Endothelial cell (in vitro differentiated cells): ENCODE results near the gene CELA1. TPM values are rescaled to one million over a fixed set of nuclear protein-coding genes. Genes with fewer than 3 reads are reported as not detected.

ENCODE experiments used
- DNase-seq: peaks from one replicate; pipeline ENCODE4 v3.0.0; 2021; ENCODE audit warnings: low spot score
- H3K27ac Mint-ChIP-seq: one replicate; pipeline ENCODE4 v1.8.0; 2021; ENCODE audit warnings: mixed read lengths, inconsistent platforms; ENCODE audit not compliant: unreplicated experiment
- H3K27me3 Mint-ChIP-seq: one replicate; pipeline ENCODE4 v1.8.0; 2021; ENCODE audit warnings: mild to moderate bottlenecking, moderate library complexity, mixed read lengths, inconsistent platforms; ENCODE audit not compliant: unreplicated experiment
- H3K36me3 Mint-ChIP-seq: one replicate; pipeline ENCODE4 v1.8.0; 2021; ENCODE audit warnings: mild to moderate bottlenecking, low read depth, mixed read lengths, inconsistent platforms; ENCODE audit not compliant: unreplicated experiment
- H3K4me1 Mint-ChIP-seq: one replicate; pipeline ENCODE4 v1.8.0; 2021; ENCODE audit warnings: mild to moderate bottlenecking, mixed read lengths, inconsistent platforms; ENCODE audit not compliant: unreplicated experiment
- H3K4me3 Mint-ChIP-seq: one replicate; pipeline ENCODE4 v1.8.0; 2021; ENCODE audit warnings: mild to moderate bottlenecking, mixed read lengths, inconsistent platforms; ENCODE audit not compliant: unreplicated experiment
- H3K9me3 Mint-ChIP-seq: one replicate; pipeline ENCODE4 v1.8.0; 2021; ENCODE audit warnings: mixed read lengths, inconsistent platforms; ENCODE audit not compliant: unreplicated experiment
- CTCF ChIP-seq: fragments of 200-600 bp; sonication (generic); IDR thresholded peaks from one replicate; pipeline ENCODE4 v1.5.0; 2021; ENCODE audit warnings: antibody characterized with exemption; ENCODE audit not compliant: unreplicated experiment
- long read RNA-seq: library from polyadenylated mRNA; unstranded; transcript quantifications from one replicate; pipeline ENCODE4 v2.0.0, GENCODE V29; 2020; ENCODE audit not compliant: unreplicated experiment
- total RNA-seq: library from RNA; stranded (reverse); fragmentation: NEBNext Ultra II Directional; extraction: Animal tissue kit (Norgen Biotek cat#: 25700); gene quantifications from one replicate; pipeline ENCODE4 v1.2.1, GENCODE V29; 2021; ENCODE audit not compliant: unreplicated experiment

The CELA1 gene
- not detected for total RNA-seq
- long read RNA-seq, result 0 reads

- DNase-seq, result no peak
- peaks cover 3% of the 10 kb centered on the region for H3K36me3 Mint-ChIP-seq
- no peaks in the 10 kb centered on the region for H3K9me3 Mint-ChIP-seq
- H3K27me3 Mint-ChIP-seq, result peaks cover 9% of the 10 kb centered on the region
- TF ChIP-seq CTCF, result no peak
- no peak within 1 kb of the TSS for H3K27ac Mint-ChIP-seq
- no peak within 1 kb of the TSS for H3K4me3 Mint-ChIP-seq
- peaks cover 8% of the 10 kb centered on the region for H3K4me1 Mint-ChIP-seq
Observed at GRCh38 chr12:51346581-51346980, at the start of gene CELA1. Gene CELA1, minus strand, starts transcription at chr12:51346679. Its CDS starts 41 bp downstream, at chr12:51346638.

- no peak overlapping the region for H3K27ac Mint-ChIP-seq
- no peak for TF ChIP-seq CTCF
- no peaks in the 10 kb centered on the region for H3K9me3 Mint-ChIP-seq
- peaks cover 6% of the 10 kb centered on the region for H3K27me3 Mint-ChIP-seq
- no peak overlapping the region for H3K4me3 Mint-ChIP-seq
- H3K4me1 Mint-ChIP-seq, result peaks cover 44% of the 10 kb centered on the region
- peaks cover 3% of the 10 kb centered on the region for H3K36me3 Mint-ChIP-seq
- no peak for DNase-seq
Observed at GRCh38 chr12:51395283-51396230, 49.1 kb upstream of the CELA1 start.

GRCh38 chr12:51393676-51394545, 47.4 kb upstream of the CELA1 start:
- no peak for TF ChIP-seq CTCF
- H3K9me3 Mint-ChIP-seq, result no peaks in the 10 kb centered on the region
- peak overlapping the region; percentile 93 for H3K4me3 Mint-ChIP-seq
- H3K36me3 Mint-ChIP-seq, result peaks cover 9% of the 10 kb centered on the region
- peaks cover 9% of the 10 kb centered on the region for H3K27me3 Mint-ChIP-seq
- peak overlapping the region; percentile 78 for H3K27ac Mint-ChIP-seq
- DNase-seq, result no peak
- peaks cover 45% of the 10 kb centered on the region for H3K4me1 Mint-ChIP-seq

- Mint-ChIP-seq H3K27me3 (peaks cover 9% of the 10 kb centered on the region), H3K9me3 (no peaks in the 10 kb centered on the region), H3K27ac (no peak overlapping the region), H3K4me3 (peak overlapping the region; percentile 93), H3K36me3 (peaks cover 9% of the 10 kb centered on the region), H3K4me1 (peaks cover 57% of the 10 kb centered on the region)
- no peak for TF ChIP-seq CTCF
- DNase-seq, result no peak
Observed at GRCh38 chr12:51392556-51393237, 46.2 kb upstream of the CELA1 start.
